ENCODE results near the gene KIAA0513.
A peak's percentile ranks its signal among the peaks of the same experiment; 100 is the strongest.
"Not testable (repeated sequence)": the region's sequence is repeated elsewhere in the genome, so short reads cannot be mapped to it uniquely, and the experiment has no call there.

KIAA0513 gene

DNA sequence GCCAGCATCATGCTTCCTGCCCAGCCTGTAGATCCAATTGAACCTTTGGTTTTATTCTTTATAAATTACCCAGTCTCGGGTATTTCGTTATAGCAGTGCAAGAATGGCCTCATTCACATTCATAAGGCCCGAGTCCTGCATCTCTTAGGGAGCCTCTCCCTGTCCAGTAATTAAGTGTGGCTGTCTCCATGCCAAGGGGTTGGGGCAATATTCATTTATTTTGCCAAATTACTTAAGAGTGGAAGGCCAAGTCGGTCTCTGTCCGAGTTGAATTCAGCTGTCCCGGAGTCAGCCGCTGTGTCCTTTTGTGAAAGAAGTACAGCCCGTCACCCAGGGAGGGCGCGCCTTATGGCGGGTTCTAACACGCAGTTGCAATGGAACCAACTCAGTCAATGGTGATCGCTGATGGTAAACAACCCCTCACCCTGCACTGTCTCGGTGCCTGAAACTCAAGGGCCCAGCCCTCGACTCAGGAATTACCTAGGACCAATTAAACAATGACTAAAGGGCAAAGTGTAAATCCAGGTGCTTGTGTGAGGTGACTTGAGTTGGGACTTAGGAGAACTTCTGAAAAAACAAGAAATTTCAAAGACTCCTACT, 22.2 kb downstream of the KIAA0513 start:
- no peak for DNase-seq

- DNase-seq = no peak
These were observed 23.5 kb downstream of the KIAA0513 start for GRCh38 chr16:85051067-85051581.

DNA sequence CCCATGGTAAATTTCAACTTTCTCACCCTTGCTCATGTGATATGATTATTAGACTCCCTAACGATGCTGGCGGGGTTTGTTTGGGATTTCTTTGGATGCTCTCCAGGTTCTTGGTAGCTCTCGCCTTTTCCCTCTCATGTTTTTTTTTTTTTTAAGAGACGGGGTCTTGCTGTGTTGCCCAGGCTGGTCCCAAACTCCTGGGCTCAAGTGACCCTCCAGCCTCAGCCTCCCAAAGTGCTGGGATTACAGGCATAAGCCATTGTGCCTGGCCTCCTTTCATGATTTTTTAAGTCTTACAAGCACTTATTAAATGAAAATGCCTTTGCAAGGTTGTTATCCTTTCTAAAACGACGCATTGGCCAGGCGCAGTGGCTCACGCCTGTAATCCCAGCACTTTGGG, 24.1 kb downstream of the KIAA0513 start:
- no peak for DNase-seq

GRCh38 chr16:85052536-85052935, 24.9 kb downstream of the KIAA0513 start:
- DNase-seq = no peak

GRCh38 chr16:85054321-85054720, 26.7 kb downstream of the KIAA0513 start:
- not testable (repeated sequence) for DNase-seq

- DNase-seq = no peak
These were observed 27.4 kb downstream of the KIAA0513 start for GRCh38 chr16:85054948-85055492.

DNA sequence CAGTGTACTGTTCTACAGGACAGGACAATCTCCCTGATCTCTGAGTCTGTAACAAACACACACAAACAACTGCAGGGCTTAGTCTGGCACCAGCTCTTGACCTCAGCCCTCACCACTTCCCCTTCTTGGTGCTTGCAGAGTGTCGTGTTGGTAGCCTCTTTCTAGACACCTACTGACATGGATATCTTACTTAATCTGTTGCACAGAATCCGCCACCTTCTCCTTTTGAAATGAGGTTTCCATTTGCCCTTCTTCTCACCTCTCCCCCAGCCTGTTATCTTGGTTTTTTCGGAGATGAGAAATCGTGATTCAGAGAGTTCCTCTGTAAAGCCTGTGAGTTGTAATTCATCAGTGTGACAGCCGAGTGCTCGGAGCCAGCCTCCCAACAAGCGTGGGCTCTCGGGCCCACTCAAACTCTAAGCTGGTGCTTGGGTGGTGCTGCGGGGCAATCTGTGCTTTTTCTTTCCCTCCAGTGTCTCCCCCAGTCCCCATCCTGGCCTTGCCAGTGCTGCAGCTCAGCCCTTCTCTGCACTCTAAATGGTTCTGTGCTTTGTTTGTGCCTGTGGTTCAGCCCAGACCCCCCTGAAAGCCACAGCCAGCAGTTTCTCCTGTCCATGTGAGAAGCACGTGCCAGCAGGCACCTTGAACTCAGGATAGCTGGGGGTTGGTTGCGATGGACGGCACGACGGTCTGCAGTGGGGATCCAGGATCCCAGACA, 28.1 kb downstream of the KIAA0513 start:
- DNase-seq = peak; percentile 95 to 96

DNA sequence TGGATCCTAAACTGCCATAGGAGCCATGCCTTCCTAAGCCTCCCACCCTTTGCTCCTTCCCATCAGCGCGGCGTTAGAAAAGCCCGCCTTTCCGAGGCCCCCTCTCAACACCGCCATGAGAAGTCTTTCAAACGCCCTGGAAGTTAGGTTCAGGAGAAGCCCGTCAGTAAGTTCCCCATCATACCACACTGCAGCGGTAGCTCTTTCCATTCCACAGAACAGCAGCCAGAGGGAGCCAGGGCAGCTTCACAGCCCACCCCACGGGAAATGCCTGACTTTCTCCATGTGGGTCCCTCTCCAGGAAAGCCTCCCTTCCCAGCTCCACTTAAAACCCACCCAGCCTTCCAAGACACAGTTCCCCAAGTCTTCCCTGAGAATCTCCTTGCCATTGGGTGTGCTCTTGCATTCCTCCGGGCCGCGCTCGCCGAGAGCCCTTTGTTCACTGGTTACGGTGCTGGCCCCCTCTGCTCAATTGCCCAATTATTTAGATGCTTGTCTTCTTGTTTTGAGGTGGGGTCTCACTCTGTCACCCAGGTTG, 28.7 kb downstream of the KIAA0513 start:
- peak; percentile 24 to 44 for DNase-seq

GRCh38 chr16:85057212-85057889, 29.8 kb downstream of the KIAA0513 start:
- no peak for DNase-seq

DNA sequence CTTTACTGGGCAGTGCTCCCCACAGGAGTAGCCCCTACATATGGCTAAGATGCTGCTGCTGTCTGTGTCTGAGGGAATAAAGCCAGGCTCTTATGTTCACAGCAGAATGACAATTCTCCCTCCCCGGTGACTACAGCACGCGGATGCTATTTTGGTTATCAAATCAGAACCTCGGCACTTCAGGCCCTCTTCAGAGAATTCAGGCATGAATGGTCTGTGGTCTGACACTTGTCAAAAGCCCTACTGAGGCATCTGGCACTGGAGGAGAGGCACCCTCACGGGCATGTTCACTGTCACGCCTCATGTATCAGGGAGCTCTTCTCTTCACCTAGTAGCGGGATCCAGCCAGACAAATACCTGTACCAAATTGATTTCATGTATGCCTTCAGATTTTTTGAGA, 30.4 kb downstream of the KIAA0513 start:
- DNase-seq = no peak

DNA sequence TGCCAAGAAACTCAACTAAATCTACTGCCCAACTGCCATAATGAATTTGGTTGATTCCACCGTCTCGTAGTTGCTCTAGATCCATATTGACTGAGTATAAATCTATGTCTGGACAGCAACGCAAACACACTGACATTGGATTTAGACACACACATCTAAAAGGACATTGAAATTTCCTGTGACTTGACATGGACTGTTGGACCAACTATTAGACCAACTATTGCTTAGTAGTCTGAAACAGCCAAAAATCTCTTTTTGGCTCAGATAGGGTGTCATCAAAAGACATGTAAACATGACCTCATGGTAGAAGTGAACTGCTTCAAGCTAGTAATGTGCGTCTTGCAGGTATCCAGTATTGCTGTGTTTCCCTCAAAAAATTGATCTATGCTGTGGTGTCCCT, 31.3 kb downstream of the KIAA0513 start:
- DNase-seq = no peak

GRCh38 chr16:85061566-85061965, 34.0 kb downstream of the KIAA0513 start:
- peak; percentile 92 to 96 for DNase-seq

DNA sequence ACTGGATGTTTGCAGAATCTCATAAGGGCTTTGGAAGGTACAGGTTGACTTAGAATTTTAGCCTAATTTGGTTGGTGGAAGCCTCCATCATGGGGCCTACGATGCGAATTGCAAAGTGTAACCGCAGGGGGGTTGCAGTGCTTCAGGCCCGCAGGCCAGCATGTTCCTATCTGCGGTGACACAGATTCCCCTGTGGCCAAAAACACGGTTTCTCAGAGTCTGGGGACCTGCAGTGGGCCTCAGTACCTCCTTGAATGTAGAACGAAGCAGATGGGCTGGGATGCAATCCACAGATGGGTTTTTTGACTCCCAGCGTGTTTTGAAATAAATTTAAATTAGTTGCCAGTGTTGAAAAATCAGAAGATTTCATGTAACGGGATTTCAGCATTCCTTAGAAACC, 34.7 kb downstream of the KIAA0513 start:
- no peak for DNase-seq

DNA sequence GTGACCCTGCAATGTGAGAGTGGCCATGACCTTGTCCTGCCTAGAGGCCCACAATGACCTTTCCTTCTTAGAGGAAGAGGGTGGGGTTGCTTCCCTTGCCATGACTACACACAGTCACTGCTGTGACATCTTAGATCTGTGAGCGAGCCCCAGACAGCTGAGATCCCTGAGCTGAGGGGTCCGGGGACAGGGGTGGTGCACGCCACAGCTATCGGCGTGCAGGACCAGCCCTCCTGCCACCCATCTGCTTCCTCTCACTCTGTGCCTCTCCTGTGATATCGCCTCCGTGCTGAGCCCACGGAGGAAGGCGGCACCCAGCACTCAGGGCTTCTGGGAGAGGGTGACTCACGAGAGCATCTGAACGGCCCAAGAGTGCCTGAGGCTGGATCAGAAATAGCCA, 35.2 kb downstream of the KIAA0513 start:
- DNase-seq = peak; percentile 51 to 64

DNA sequence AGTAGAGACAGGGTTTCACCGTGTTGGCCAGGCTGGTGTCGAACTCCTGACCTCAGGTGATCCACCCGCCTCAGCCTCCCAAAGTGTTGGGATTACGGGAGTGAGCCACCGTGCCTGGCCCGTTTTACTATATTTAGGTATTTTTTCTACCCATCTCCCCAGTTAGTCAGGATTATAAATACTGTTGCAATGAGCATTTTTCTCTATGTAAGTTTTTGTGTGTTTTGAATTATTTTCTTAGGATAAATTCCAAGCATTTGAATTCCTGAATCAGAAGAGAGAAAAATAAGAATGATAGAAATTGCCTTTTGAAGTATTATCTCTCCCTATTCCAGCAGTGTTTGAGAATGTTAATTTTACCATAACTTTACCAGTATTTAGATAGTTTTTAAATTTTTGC, 36.6 kb downstream of the KIAA0513 start:
- no peak for DNase-seq

DNA sequence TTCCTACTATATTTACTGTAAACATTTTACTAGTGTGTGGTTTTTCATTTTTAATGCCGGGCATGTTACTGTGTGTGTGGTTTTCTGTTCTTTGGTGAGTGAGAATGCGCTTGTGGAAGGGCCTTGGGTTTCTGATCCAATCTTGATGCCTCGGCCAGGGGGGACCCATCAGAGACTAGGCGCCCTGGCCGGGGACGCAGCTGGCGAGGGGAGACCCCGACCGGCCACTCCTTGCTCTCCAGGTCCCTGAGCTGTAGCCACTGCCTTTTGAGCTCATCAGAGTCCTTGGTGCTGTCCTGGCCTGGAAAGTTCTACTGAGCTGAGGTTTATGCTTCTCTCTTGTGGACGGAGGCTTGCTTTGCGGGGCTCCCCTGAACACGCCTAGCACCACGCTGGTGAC, 37.5 kb downstream of the KIAA0513 start:
- DNase-seq = no peak

- no peak for DNase-seq
These were observed 38.8 kb downstream of the KIAA0513 start for GRCh38 chr16:85066346-85066885.

DNA sequence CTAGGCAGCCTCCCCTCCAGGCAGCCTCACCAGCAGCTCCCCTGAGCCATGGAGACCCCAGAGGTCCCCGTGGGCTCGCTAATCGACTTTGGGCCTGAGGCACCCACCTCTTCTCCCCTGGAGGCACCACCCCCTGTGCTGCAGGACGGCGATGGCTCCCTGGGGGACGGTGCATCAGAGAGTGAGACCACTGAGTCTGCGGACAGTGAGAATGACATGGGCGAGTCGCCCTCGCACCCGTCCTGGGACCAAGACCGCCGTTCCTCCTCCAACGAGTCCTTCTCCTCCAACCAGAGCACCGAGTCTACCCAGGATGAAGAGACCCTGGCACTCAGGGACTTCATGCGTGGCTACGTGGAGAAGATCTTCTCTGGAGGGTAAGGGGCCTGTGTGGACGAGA, 39.4 kb downstream of the KIAA0513 start:
- no peak for DNase-seq

DNA sequence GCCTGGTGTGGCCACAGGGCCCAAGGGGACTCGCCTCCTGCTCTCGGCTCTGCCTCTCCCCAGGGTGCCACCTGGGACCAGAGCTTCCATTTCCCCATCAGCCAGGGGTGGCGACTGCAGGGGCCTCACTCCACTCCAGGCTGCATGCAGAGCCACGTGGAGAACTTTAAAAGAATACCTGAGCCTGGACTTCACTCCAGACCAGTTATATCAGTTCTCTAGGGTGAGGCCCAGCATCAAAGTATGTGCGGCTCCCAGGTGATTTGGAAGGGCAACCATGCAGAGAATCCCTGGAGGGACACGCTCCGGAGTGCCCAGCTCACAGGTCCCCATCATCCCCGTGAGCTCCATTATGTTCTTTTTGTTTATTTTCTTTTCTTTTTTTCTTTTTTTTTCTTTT, 39.8 kb downstream of the KIAA0513 start:
- no peak for DNase-seq

GRCh38 chr16:85068746-85069145, 41.2 kb downstream of the KIAA0513 start:
- DNase-seq = no peak

- no peak for DNase-seq
These were observed 41.6 kb downstream of the KIAA0513 start for GRCh38 chr16:85069171-85069570.

DNA sequence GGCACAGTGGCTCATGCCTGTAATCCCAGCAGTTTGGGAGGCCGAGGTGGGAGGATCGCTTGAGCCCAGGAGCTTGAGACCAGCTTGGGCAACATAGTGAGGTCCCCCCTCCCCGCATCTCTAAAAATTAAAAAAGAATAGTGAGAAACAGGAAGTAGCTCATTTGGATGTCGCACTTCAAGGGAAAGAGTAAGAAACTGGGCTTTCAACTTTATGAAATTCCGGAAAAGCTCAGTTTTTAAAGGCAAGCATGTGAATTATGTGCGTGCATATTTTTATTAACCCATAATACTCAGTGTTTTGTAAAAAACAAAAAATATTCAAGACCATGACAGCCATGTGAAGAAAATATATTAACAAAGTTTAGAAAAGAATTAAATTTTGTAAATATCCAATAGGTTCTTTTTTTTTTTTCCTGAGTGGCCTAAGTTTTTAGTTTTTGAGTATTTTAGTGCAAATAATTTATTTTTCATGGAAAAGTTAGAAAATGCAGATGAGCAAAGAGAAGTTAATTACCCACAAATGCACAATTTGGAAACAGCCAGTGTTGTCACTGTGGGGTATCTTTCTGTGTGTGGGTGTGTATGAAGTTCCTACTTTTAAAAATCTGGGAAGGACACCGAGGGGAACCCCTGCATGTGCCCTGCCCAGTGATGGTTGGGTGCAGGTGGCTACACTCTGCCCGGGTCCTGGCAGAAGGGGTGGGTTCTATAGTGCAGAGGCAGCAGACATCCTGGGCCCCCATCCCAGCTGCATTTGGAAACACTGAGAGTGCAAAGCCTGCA, 44.7 kb downstream of the KIAA0513 start:
- DNase-seq = peak; percentile 20 to 51

All from inflammatory macrophage (primary cell).